GM21390 (cell line): ENCODE data around the gene LOXL1.

Experiments
- ATAC-seq: cut with Tn5 transposase; IDR thresholded peaks from one replicate; pipeline ENCODE4 v1.9.1; 2021; ENCODE audit not compliant: unreplicated experiment

Gene LOXL1

DNA sequence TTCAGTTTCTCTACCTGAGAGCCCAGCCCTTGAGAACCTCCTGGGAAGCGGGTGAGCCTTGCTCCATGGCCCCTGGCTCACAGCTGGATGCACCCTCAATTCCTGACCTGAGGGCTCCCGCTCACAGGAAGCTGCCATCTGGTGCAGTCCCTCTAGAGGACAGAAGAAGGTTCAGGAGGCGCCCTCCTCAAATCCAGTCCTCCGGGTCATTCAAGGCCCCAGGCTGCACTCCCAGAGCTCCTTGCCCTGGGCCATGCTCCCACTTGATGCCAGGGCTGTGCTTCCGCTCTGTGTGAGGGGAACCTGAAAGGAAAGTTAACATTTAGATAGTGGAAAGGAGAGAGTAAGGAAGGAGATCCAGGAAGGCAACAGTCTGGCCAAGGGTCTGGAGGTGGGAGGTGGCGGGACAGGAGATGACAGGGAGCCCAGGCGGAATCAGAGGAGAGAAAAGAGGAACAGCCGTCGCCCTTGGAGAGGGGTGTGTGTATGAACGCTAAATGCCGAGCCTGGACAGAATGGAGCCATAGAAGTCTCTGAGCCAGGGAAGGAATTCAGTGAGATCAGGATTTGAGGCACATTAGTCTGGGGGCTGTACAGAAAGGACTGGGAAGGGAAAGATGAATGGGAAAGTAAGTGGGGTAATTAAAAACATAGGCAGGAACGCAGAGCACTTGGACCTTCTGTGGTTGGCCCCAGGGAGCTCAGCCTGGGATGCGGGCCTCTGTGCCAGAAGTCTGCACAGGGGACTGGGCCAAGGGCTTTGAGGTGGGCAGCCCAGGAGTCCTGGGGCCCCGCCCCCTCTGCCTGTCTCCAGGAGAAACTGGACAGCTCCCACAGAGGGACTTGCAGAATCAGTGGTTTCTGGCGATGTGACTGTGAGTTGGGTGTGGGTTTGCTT lies 26.8 kb upstream of the LOXL1 start:
- ATAC-seq, result no peak

GRCh38 chr15:73900095-73900712 lies 26.1 kb upstream of the LOXL1 start:
- no peak for ATAC-seq

GRCh38 chr15:73901126-73901810 lies 25.0 kb upstream of the LOXL1 start:
- ATAC-seq, result no peak

DNA sequence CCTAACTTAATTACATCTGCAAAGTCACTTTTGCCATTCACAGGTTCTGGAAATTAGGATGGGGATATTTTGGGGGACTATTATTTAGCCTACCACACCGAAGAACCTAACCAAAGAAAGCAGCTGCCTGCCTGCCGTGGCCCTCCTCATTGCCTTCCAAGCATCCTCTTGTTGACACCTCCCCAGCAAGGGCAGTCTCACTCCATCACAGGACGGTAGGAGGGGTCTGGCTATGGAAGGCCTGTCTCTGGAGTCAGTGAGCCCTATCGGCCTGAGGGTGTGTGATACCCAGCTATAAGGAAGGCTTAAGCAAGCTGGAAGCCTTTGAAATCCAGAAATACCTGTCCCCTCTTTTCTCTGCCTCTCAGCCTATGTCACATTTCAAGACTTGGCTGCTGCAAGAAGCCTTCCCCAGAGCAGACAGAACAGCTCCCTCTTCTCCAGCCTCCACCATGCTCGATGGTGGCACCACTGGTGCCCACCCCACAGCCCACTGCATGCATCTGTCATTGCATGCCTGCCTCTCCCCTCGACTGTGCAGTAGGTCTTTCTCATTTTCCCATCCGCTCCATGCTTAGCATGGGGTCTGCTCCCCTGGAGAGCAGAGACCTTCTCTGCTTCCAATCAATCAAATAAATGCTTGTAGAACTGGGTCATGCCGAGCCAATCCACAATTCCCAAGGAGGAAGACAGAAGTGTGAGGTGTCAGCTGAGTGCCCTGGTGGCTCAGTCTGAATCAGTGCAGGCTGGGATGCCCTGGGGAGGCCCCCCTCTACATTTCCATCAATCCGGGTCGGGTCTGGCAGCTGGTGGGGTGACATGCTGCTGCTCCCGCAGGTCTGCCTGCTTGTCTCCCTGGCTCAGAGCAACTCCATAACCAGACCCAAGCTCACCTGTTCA lies 23.9 kb upstream of the LOXL1 start:
- ATAC-seq, result no peak

DNA sequence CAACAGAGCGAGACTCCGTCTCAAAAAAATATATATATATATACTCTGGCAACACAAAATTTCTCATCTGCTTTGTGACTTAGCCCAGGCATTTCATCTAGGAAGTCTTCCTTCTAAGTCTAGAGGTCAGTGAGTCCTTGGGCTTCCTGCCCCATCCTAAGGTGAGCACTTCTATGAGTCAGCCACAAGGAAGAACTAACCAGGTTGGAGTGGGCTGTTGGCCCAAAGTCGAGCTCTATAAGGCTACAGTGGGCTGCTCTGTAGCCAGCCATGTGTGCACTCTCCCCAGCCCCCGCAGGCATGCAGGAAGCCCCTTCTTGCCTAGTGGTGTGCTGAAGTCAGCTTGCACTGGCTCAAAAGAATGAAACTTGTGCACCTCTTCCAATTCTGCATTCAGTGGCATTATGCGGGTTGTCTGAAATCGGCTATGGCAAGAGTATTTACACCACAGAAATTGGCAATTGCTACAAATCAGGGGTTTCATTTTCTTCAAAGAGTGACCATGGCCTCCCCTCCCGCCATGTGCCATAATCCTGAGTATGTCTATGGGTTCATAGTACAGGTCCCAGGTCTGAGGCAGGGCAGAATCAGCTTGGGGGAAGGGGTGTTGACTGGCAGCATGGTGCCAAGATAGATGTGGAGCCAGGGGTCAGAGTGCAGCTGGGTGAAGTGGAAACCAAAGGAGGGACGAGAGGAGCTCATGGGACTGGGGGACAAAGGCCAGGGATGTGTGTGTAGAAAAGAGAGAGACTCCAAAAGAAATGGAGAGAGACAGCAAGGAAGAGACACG lies 22.0 kb upstream of the LOXL1 start:
- ATAC-seq, result no peak

GRCh38 chr15:73905225-73905827 lies 20.9 kb upstream of the LOXL1 start:
- ATAC-seq, result no peak

DNA sequence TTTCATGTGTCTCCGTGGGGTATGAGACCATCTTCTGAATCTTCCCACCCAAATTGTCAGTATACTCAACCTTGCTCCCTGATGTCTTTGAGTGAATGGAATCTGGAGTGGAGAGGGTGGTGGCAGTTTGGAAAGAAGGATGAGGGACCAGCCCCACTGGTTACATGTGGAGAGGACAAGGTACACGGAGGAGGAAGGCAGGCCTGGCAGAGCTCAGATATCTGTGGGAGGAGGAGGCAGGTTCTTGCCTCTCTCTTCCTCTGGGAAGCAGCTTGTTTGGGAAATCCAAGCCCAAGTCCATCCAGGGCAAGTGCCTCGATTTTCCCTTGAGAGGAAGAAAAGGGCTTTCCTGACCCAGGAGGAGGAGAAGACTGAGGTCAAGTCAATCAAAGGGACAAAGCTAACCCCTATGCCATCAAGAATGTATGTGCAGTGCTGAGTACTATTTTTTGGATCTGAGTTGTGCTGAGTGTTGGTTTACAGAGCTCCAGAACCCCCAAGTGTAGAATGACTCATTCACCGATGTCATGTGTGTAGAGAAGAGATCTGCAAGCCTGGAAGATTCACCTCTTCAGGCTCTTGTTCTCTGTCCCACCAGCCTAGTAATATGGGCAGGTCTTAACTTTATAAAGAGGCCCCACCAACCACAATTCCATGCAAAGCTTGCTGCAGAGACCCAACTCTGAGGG lies 19.8 kb upstream of the LOXL1 start:
- ATAC-seq, result no peak

DNA sequence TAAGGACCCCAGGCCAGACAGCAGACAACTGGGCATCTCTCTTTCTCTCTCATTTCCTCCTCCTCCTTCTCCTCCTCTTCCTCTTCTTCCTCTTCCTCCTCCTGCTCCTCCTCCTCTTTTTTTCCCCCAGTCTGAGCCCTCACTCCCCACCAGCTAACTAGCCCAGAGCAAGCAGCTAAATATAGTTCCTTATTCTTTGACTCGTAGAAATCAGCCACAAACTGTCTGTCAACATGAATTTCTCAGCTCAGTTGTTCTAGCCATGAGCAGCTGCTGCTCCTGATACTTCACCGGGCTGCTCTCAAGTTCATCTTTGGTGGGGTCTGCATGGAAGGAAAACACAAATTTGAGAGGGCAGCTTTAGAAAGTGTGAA lies 19.2 kb upstream of the LOXL1 start:
- ATAC-seq, result no peak

GRCh38 chr15:73908030-73908821 lies 18.0 kb upstream of the LOXL1 start:
- ATAC-seq, result peak; percentile 61

- ATAC-seq, result no peak
These were observed 17.5 kb upstream of the LOXL1 start for GRCh38 chr15:73908822-73909122.

DNA sequence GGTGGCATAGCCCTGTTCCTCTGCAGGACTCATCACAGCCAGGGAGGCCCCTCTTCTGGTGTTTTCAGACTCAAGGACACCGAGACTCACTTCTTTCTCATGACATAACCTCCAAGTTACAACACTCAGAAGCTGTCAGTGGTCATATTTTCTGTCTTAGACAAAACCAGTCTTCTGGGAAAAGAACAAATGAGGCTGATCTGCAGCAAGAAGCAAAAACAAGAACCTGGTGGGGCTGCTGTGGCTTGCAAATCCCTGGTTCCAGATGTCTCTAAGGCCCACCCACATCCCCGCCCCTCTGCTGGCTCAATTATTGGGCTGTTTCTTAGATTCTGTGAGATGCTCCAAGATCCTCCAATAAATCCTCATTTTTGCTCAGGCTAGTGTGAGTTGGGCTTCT lies 16.6 kb upstream of the LOXL1 start:
- no peak for ATAC-seq

GRCh38 chr15:73910522-73911303 lies 15.5 kb upstream of the LOXL1 start:
- no peak for ATAC-seq

DNA sequence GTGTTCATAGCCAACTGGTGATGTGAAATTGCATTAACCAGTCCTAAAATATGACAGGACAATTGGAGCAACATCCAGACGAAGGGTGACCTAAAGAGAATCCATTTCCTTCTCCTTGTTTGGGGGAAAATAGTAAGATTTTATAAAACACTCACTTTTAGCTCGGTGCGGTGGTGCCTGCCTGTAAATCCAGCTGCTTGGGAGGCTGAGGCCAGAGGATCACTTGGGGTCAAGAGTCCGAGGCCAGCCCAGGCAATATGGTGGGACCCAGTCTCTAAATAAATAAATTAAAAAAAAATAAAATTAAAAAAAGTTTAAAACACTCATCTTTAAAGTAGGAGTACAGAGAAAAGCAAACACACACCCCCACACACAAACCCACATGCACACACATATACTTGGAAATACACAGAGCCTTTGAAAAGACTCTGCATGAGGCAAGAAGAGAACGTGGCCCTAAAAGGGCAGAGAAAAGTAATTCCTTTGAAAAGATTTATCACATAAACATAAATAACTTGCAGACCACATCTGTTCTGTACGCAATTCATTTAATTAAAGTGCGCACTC lies 14.1 kb upstream of the LOXL1 start:
- no peak for ATAC-seq

DNA sequence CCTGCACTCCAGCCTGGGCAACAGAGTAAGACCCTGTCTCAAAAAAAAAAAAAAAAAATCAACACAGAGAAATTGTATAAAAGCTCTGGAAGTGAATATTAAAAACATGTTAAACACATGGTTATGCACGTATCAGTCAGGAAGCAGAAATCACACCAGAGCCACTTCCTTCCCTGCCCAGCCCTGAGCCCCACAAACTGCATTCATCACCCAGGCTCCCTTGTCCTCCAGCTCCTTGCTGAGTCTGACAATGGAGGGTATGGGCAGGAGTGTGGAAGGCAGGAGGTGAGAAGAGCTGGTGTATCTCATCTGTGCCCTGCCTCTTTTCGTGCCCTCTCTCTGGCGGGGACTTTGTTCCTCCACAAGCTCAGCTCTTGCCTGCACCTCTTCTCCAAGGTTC lies 12.1 kb upstream of the LOXL1 start:
- no peak for ATAC-seq

DNA sequence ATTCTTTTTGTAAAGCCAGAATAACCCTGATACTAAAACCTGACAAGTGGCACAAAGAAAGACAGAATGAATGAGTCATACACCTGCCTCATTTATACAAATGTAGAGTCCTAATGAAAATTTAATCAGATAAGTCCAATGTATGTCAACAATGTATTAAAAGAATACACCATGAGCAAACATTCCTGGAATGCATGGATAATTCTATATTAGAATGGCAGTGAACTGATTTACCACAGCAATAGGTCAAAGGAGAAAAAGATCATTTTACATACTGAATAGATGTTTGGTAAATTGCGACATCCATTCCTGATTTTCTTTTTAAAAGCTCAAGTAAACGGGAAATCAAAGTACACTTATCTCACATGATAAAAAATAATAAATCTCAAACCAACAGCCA lies 11.2 kb upstream of the LOXL1 start:
- no peak for ATAC-seq

DNA sequence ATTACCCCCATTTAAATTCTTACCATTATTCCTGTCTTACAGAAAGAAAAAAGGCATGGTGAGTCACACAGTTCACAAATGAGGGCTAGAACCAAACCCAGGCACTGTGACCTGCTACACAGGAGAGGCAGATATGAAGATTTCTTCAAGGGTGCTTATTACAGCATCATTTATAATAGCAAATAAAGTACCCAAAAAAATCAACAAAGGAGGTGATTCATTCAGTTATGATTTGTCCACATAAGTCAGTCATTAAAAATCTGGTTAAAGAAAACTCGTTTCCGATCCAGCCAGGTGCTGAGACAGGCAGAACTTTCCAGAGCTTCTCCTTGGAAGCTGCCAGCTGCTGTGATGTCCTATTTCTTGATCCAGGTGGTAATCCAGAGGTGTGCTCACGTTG lies 7.5 kb upstream of the LOXL1 start:
- no peak for ATAC-seq

DNA sequence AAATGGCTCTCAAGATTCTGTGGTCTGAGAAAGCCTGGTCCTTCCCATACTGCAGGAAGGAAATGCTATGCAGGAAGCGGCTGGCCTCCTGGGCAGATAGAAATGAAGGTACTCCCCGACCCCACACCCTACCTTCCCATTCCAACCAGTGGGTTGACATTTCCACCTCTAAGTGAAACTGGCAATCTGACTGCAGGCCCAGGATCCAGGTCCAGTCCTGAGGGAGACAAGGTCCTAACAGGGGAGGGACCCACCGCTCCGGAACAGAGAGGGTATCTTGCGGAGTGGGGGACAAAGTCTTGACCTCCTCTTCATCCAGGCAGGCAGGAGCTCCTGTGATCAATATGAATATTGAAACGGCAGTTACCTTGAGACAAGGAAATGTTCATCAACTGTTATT lies 6.6 kb upstream of the LOXL1 start:
- ATAC-seq, result no peak
